Measurements from ENCODE around the gene NME1.
"Not testable (repeated sequence)": the region's sequence is repeated elsewhere in the genome, so short reads cannot be mapped to it uniquely, and the experiment has no call there.

The NME1 gene

DNA sequence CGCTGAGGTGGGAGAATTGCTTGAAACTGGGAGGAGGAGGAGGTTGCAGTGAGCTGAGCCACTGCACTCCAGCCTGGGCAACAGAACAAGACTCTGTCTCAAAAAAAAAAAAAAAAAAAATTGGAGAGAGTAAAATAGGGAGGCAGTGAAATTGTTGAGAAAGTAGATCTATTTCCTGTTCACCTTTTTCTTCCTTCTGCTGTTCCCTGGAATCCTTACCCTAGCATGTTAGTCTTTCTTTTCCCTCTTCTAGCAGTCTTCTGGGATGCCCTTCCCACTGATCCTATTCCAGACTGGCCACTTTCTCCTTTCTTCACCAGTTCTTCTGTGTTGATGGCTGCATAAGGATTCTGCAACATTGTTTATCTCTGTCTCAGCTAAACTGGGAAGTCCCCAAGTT lies 16.0 kb downstream of the NME1 start:
- no peak for FAIRE-seq
- TF ChIP-seq TAF1 (IDR thresholded peaks at IDR 0.05; ENCODE audit: borderline replicate concordance, low read depth, low read length) (no peak), POLR2AphosphoS5 (IDR thresholded peaks at IDR 0.05; ENCODE audit: low read depth, low read length) (no peak), POLR2A (IDR thresholded peaks at IDR 0.05; ENCODE audit: low read depth, low read length) (no peak)
- no peak for DNase-seq (ENCODE audit: insufficient read length)

DNA sequence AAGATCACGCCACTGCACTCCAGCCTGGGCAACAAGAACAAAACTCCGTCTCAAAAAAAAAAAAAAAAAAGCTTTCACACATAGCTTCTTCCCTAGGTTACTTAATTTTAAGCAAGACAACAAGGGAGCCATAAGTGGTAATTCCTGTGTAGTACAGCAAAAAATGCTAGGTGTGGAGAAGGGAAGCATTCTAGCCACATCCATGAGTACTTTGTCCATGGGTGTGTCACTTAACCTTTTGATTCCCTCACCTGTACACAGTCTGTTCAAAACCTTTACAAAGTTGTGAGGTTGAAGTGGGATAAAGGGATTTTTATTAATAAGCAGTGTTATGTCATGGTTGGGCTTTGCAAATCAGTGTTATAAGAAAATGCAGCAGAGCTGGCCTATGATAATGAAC lies 17.4 kb downstream of the NME1 start:
- DNase-seq (ENCODE audit: insufficient read length) (no peak), FAIRE-seq (no peak)
- TF ChIP-seq TAF1 (IDR thresholded peaks at IDR 0.05; ENCODE audit: borderline replicate concordance, low read depth, low read length) (no peak), POLR2A (IDR thresholded peaks at IDR 0.05; ENCODE audit: low read depth, low read length) (no peak), POLR2AphosphoS5 (IDR thresholded peaks at IDR 0.05; ENCODE audit: low read depth, low read length) (no peak)

DNA sequence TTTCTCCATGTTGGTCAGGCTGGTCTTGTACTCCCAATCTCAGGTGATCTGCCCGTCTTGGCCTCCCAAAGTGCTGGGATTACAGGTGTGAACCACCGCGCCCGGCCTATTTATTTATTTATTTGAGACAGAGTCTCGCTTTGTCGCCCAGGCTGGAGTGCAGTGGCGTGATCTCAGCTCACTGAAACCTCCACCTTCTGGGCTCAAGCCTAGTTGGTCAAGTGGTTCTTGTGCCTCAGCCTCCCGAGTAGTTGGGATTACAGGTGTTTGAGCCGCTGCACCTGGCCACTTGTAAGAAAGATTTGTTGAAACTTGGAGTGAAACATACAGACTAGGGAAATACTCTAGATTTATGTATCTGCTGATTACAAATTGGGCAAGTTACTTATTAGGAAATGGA lies 18.7 kb downstream of the NME1 start:
- FAIRE-seq; DNase-seq (ENCODE audit: insufficient read length): not testable (repeated sequence)
- TF ChIP-seq POLR2A (IDR thresholded peaks at IDR 0.05; ENCODE audit: low read depth, low read length): peak; percentile 37; the same call in 1 of the 2 replicates

DNA sequence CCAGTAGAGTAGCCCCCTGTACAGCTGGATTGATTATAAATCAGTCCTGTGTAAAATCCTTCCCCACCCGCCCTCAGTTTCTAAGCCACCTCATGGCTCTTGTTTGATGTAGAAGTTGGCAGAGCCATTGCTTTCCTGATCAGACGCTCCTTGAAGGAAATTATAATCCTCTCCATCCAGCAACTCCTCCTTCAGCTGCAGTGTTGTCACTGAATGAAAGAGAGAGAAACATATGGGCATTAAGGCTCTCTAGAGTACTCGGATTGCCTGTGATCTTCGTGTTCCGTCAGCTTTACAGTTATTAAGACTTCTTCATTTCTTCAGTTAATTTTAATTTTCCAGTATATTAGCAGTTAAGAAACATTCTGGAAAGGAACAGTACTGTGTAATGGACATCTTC lies 27.1 kb downstream of the NME1 start:
- FAIRE-seq: no peak
- TF ChIP-seq TAF1 (IDR thresholded peaks at IDR 0.05; ENCODE audit: borderline replicate concordance, low read depth, low read length): no peak
- no peak for TF ChIP-seq POLR2A (IDR thresholded peaks at IDR 0.05; ENCODE audit: low read depth, low read length)
- no peak for TF ChIP-seq POLR2AphosphoS5 (IDR thresholded peaks at IDR 0.05; ENCODE audit: low read depth, low read length)

DNA sequence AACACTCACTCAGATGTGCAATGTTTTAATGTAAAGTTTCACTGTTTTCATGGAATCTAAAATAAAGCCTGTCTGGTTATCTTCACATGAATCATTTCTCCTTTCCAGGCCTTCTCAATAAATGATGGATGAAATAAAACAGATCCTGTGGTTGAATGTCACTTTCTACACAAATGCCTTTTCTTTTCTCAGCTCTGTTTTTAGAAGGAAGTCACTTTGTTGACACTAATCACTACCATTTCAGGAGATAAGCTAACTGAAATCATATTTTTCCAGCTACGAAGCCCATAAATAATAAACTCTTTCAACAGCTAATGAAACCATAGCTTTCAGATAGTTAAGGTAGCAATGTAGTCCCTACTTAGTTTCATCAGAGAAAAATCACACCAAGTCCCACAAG lies 30.8 kb downstream of the NME1 start:
- DNase-seq (ENCODE audit: insufficient read length) (no peak), FAIRE-seq (no peak)
- TF ChIP-seq TAF1 (IDR thresholded peaks at IDR 0.05; ENCODE audit: borderline replicate concordance, low read depth, low read length) (no peak), POLR2AphosphoS5 (IDR thresholded peaks at IDR 0.05; ENCODE audit: low read depth, low read length) (no peak), POLR2A (IDR thresholded peaks at IDR 0.05; ENCODE audit: low read depth, low read length) (no peak)

More for the DNA sequence above, 27.1 kb downstream of the NME1 start:
- DNase-seq (ENCODE audit: insufficient read length): no peak

DNA sequence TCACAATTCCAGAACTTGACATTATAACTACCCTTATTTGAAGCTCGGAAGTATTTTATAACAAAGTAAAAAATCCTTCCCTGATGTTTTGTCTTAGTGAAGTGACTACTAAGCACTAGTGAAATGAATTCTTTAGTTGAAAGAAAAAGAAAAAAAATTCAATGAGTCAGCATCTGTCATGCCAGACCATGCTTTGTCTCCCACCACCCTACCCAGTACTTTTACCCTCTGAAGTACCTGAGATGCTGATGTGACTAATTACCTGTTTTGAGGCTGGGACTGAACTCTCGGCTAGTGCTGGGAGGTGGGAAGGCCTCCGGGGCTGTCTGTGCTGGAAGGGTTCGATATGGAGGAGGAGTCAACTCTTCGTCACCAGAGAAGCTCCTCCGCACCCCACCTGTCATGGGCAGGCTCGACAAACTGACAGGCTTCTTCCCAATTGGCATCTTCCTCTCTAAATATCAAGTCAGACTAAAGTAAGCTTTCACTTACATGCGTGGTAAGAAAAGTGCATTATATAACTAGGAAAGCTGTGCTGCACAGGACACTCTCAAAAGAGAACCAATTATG lies 32.5 kb downstream of the NME1 start:
- DNase-seq (ENCODE audit: insufficient read length): no peak
- no peak for FAIRE-seq
- TF ChIP-seq POLR2A (IDR thresholded peaks at IDR 0.05; ENCODE audit: low read depth, low read length): no peak
- TF ChIP-seq POLR2AphosphoS5 (IDR thresholded peaks at IDR 0.05; ENCODE audit: low read depth, low read length): no peak
- TF ChIP-seq TAF1 (IDR thresholded peaks at IDR 0.05; ENCODE audit: borderline replicate concordance, low read depth, low read length): no peak

DNA sequence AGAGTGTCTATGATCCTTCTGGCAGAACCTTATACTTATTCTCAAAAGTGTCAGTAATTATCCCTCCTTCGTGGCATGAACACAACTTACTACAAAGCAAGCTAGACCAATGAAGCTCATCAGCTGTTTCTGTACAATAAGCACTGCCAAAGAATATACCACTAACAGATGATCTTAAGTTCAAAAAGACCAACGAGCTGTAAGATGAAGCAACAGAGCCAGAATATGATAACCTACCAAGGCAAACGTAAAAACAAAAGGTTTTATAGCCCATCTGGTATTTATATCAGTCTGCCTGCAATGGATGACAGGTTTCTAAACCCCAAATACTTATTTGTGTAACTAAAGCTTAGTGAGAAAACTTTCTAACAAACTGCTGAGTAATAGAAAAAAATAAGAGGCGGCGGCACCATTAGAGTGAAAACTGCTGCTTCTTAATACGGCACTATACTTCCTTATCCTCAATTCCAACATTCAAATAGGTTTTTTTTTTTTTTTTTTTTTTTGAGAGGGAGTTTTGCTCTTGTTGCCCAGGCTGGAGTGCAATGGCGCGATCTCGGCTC lies 35.0 kb downstream of the NME1 start:
- TF ChIP-seq POLR2A (IDR thresholded peaks at IDR 0.05; ENCODE audit: low read depth, low read length) (no peak), TAF1 (IDR thresholded peaks at IDR 0.05; ENCODE audit: borderline replicate concordance, low read depth, low read length) (no peak), POLR2AphosphoS5 (IDR thresholded peaks at IDR 0.05; ENCODE audit: low read depth, low read length) (no peak)
- no peak for FAIRE-seq
- DNase-seq (ENCODE audit: insufficient read length): no peak

DNA sequence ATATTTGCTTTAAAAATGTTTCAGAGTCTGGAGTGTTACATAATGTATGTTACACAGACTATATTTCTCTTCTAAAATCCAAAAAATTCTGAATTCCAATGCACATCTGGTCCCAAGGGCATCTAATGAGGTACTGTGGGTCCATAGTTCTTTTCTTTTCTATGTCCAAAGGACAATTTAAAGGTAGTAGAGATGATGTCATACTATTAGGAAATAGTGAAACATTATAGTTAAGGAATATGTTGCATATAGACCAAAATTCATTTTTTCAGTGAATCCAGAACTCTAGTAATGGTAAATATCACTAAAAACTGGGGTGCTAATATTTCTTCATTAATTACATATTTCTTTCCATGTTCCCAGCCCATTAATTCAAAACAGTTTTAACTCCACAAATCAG lies 35.8 kb downstream of the NME1 start:
- DNase-seq (ENCODE audit: insufficient read length) (no peak), FAIRE-seq (no peak)
- no peak for TF ChIP-seq POLR2AphosphoS5 (IDR thresholded peaks at IDR 0.05; ENCODE audit: low read depth, low read length)
- no peak for TF ChIP-seq TAF1 (IDR thresholded peaks at IDR 0.05; ENCODE audit: borderline replicate concordance, low read depth, low read length)
- TF ChIP-seq POLR2A (IDR thresholded peaks at IDR 0.05; ENCODE audit: low read depth, low read length): no peak

DNA sequence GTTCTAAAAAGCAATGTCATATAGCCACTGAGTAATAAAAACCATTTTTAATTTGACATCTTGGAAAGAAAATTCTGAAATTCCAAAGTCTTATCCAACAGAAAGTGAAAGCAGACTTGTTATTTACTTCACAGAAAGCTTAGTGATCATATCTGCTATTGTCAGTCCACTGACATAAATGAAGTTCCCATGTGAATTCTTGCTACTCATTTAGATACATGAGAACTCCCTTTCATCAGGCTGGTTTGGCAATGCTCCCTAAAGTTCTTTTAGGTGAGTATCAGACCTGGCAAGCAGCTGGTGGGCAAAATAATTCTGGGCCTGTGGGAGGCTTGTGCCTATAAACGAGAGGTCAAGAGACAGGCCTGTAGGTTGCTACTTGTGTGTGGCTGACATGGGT lies 36.3 kb downstream of the NME1 start:
- DNase-seq (ENCODE audit: insufficient read length) (no peak), FAIRE-seq (no peak)
- TF ChIP-seq POLR2AphosphoS5 (IDR thresholded peaks at IDR 0.05; ENCODE audit: low read depth, low read length): no peak
- no peak for TF ChIP-seq TAF1 (IDR thresholded peaks at IDR 0.05; ENCODE audit: borderline replicate concordance, low read depth, low read length)
- no peak for TF ChIP-seq POLR2A (IDR thresholded peaks at IDR 0.05; ENCODE audit: low read depth, low read length)

DNA sequence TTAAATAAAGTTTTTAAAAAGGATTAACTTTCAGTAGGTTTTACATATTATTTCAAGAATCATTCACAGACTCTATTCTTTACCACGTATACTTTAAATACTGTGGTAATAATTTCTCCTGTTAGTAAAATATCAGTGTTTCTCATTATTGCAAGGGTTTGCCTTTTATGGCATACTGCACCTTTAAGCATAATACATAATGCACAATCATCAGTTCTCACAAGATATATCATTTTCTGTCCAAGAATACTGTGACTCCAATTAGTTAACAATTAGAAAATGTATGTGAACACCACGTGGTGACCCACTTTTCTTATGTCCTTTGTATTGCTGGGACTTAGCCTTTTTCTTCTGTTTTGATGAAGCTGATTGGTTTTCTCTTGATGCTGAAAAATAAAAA lies 38.5 kb downstream of the NME1 start:
- TF ChIP-seq POLR2A (IDR thresholded peaks at IDR 0.05; ENCODE audit: low read depth, low read length) (no peak), TAF1 (IDR thresholded peaks at IDR 0.05; ENCODE audit: borderline replicate concordance, low read depth, low read length) (no peak), POLR2AphosphoS5 (IDR thresholded peaks at IDR 0.05; ENCODE audit: low read depth, low read length) (no peak)
- FAIRE-seq (no peak), DNase-seq (ENCODE audit: insufficient read length) (no peak)

DNA sequence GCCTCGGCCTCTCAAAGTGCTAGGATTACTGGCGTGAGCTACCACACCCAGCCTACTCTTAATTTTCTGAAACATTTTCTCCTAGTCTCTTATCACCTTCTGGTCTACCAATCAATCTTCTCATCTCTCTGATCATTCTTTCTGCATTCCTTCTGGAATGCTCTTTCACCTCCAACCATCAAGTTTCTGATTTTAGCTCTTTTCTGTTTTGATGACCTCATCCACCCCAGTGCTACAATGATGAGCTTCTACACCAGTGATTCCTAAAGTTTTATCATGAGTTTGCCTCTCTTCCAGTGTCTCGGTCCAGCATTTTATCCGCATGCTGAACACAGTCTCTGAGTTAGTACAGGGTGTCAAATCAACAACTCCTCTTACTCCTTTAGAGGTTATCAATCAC lies 44.4 kb downstream of the NME1 start:
- FAIRE-seq (no peak), DNase-seq (ENCODE audit: insufficient read length) (no peak)
- TF ChIP-seq POLR2AphosphoS5 (IDR thresholded peaks at IDR 0.05; ENCODE audit: low read depth, low read length) (no peak), TAF1 (IDR thresholded peaks at IDR 0.05; ENCODE audit: borderline replicate concordance, low read depth, low read length) (no peak), POLR2A (IDR thresholded peaks at IDR 0.05; ENCODE audit: low read depth, low read length) (no peak)

DNA sequence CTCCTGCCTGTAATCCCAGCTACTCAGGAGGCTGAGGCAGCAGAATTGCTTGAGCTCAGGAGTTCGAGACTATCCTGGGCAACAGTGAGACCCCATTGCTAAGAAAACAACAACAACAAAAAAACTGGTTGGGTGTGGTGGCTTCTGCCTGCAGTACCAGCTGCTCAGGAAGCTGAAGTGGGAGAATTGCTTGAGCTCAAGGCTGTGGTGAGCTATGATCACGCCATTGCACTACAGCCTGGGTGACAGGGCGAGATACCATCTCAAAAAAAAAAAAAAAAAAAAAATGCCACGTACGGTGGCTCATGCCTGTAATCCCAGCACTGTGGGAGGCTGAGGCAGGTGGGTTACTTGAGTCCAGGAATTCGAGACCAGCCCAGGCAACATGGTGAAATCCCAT lies 46.9 kb downstream of the NME1 start:
- FAIRE-seq: no peak
- no peak for TF ChIP-seq POLR2AphosphoS5 (IDR thresholded peaks at IDR 0.05; ENCODE audit: low read depth, low read length)
- no peak for TF ChIP-seq TAF1 (IDR thresholded peaks at IDR 0.05; ENCODE audit: borderline replicate concordance, low read depth, low read length)
- no peak for TF ChIP-seq POLR2A (IDR thresholded peaks at IDR 0.05; ENCODE audit: low read depth, low read length)
- DNase-seq (ENCODE audit: insufficient read length): no peak

Data from GM12892 (cell line).